ENCODE data around the gene CNTLN.

CNTLN gene

GRCh38 chr9:17414986-17415385 is 280.1 kb downstream of the CNTLN start:
- Histone ChIP-seq H4K20me1 (ENCODE audit: low read depth, low read length) (no peaks in the 10 kb centered on the region), H3K36me3 (ENCODE audit: low read length) (no peaks in the 10 kb centered on the region), H3K9me3 (ENCODE audit: insufficient read depth, low read length) (no peaks in the 10 kb centered on the region), H2AFZ (ENCODE audit: low read depth, low read length, severe bottlenecking) (no peak overlapping the region), H3K4me3 (ENCODE audit: insufficient read depth, low read length, poor library complexity, severe bottlenecking) (no peak overlapping the region), H3F3A (ENCODE audit: insufficient read depth) (no peaks in the 10 kb centered on the region), H3K79me2 (ENCODE audit: insufficient read depth, low read length) (no peaks in the 10 kb centered on the region), H3K9ac (ENCODE audit: low read length) (no peak overlapping the region), H3K27ac (ENCODE audit: low read depth, low read length) (no peak overlapping the region), H3K9me2 (replicated peaks; ENCODE audit: insufficient read depth, low read length) (no peaks in the 10 kb centered on the region), H3K27me3 (ENCODE audit: low read length) (no peaks in the 10 kb centered on the region), H3K4me2 (ENCODE audit: low read depth, low read length, poor library complexity, severe bottlenecking) (no peak overlapping the region)
- TF ChIP-seq CTCF (IDR thresholded peaks at IDR 0.05; ENCODE audit: insufficient read depth, low read length, poor library complexity, severe bottlenecking), result no peak
- TF ChIP-seq EZH2phosphoT487 (conservative IDR thresholded peaks at IDR 0.05; ENCODE audit: low read length), result no peak

GRCh38 chr9:17422994-17423680 is 288.3 kb downstream of the CNTLN start:
- no peak overlapping the region for H3K9ac ChIP-seq (ENCODE audit: low read length)
- no peaks in the 10 kb centered on the region for H3K9me3 ChIP-seq (ENCODE audit: insufficient read depth, low read length)
- no peaks in the 10 kb centered on the region for H3K79me2 ChIP-seq (ENCODE audit: insufficient read depth, low read length)
- no peaks in the 10 kb centered on the region for H3K9me2 ChIP-seq (replicated peaks; ENCODE audit: insufficient read depth, low read length)
- TF ChIP-seq EZH2phosphoT487 (conservative IDR thresholded peaks at IDR 0.05; ENCODE audit: low read length), result no peak
- no peaks in the 10 kb centered on the region for H3K27me3 ChIP-seq (ENCODE audit: low read length)
- no peak overlapping the region for H3K27ac ChIP-seq (ENCODE audit: low read depth, low read length)
- H3F3A ChIP-seq (ENCODE audit: insufficient read depth), result no peaks in the 10 kb centered on the region
- no peaks in the 10 kb centered on the region for H3K36me3 ChIP-seq (ENCODE audit: low read length)
- no peaks in the 10 kb centered on the region for H4K20me1 ChIP-seq (ENCODE audit: low read depth, low read length)
- no peak overlapping the region for H2AFZ ChIP-seq (ENCODE audit: low read depth, low read length, severe bottlenecking)
- no peak overlapping the region for H3K4me3 ChIP-seq (ENCODE audit: insufficient read depth, low read length, poor library complexity, severe bottlenecking)
- H3K4me2 ChIP-seq (ENCODE audit: low read depth, low read length, poor library complexity, severe bottlenecking), result no peak overlapping the region

GRCh38 chr9:17423681-17424011 is 288.8 kb downstream of the CNTLN start:
- Histone ChIP-seq H3K9me3 (ENCODE audit: insufficient read depth, low read length) (no peaks in the 10 kb centered on the region), H3K27ac (ENCODE audit: low read depth, low read length) (no peak overlapping the region), H3F3A (ENCODE audit: insufficient read depth) (no peaks in the 10 kb centered on the region), H2AFZ (ENCODE audit: low read depth, low read length, severe bottlenecking) (no peak overlapping the region), H3K9ac (ENCODE audit: low read length) (no peak overlapping the region), H3K36me3 (ENCODE audit: low read length) (no peaks in the 10 kb centered on the region), H4K20me1 (ENCODE audit: low read depth, low read length) (no peaks in the 10 kb centered on the region), H3K4me3 (ENCODE audit: insufficient read depth, low read length, poor library complexity, severe bottlenecking) (no peak overlapping the region), H3K27me3 (ENCODE audit: low read length) (no peaks in the 10 kb centered on the region), H3K4me2 (ENCODE audit: low read depth, low read length, poor library complexity, severe bottlenecking) (no peak overlapping the region), H3K79me2 (ENCODE audit: insufficient read depth, low read length) (no peaks in the 10 kb centered on the region), H3K9me2 (replicated peaks; ENCODE audit: insufficient read depth, low read length) (no peaks in the 10 kb centered on the region)
- TF ChIP-seq EZH2phosphoT487 (conservative IDR thresholded peaks at IDR 0.05; ENCODE audit: low read length), result no peak

GRCh38 chr9:17425384-17425783 is 290.5 kb downstream of the CNTLN start:
- H3K27ac ChIP-seq (ENCODE audit: low read depth, low read length), result no peak overlapping the region
- no peak for TF ChIP-seq EZH2phosphoT487 (conservative IDR thresholded peaks at IDR 0.05; ENCODE audit: low read length)
- no peak overlapping the region for H3K4me2 ChIP-seq (ENCODE audit: low read depth, low read length, poor library complexity, severe bottlenecking)
- no peaks in the 10 kb centered on the region for H3F3A ChIP-seq (ENCODE audit: insufficient read depth)
- H4K20me1 ChIP-seq (ENCODE audit: low read depth, low read length), result no peaks in the 10 kb centered on the region
- H3K9me2 ChIP-seq (replicated peaks; ENCODE audit: insufficient read depth, low read length), result no peaks in the 10 kb centered on the region
- H3K9ac ChIP-seq (ENCODE audit: low read length), result no peak overlapping the region
- no peak overlapping the region for H3K4me3 ChIP-seq (ENCODE audit: insufficient read depth, low read length, poor library complexity, severe bottlenecking)
- H2AFZ ChIP-seq (ENCODE audit: low read depth, low read length, severe bottlenecking), result no peak overlapping the region
- H3K9me3 ChIP-seq (ENCODE audit: insufficient read depth, low read length), result no peaks in the 10 kb centered on the region
- H3K36me3 ChIP-seq (ENCODE audit: low read length), result no peaks in the 10 kb centered on the region
- H3K27me3 ChIP-seq (ENCODE audit: low read length), result no peaks in the 10 kb centered on the region
- no peaks in the 10 kb centered on the region for H3K79me2 ChIP-seq (ENCODE audit: insufficient read depth, low read length)

- Histone ChIP-seq H4K20me1 (ENCODE audit: low read depth, low read length) (no peaks in the 10 kb centered on the region), H3K9ac (ENCODE audit: low read length) (no peak overlapping the region), H3K27ac (ENCODE audit: low read depth, low read length) (no peak overlapping the region), H3K79me2 (ENCODE audit: insufficient read depth, low read length) (no peaks in the 10 kb centered on the region), H3K27me3 (ENCODE audit: low read length) (no peaks in the 10 kb centered on the region), H3K4me3 (ENCODE audit: insufficient read depth, low read length, poor library complexity, severe bottlenecking) (no peak overlapping the region), H3K4me2 (ENCODE audit: low read depth, low read length, poor library complexity, severe bottlenecking) (no peak overlapping the region), H3F3A (ENCODE audit: insufficient read depth) (no peaks in the 10 kb centered on the region), H2AFZ (ENCODE audit: low read depth, low read length, severe bottlenecking) (no peak overlapping the region), H3K9me2 (replicated peaks; ENCODE audit: insufficient read depth, low read length) (no peaks in the 10 kb centered on the region), H3K36me3 (ENCODE audit: low read length) (no peaks in the 10 kb centered on the region), H3K9me3 (ENCODE audit: insufficient read depth, low read length) (no peaks in the 10 kb centered on the region)
- TF ChIP-seq CTCF (IDR thresholded peaks at IDR 0.05; ENCODE audit: insufficient read depth, low read length, poor library complexity, severe bottlenecking), result no peak
- no peak for TF ChIP-seq EZH2phosphoT487 (conservative IDR thresholded peaks at IDR 0.05; ENCODE audit: low read length)
Measured at GRCh38 chr9:17433526-17433925, 298.7 kb downstream of the CNTLN start.
